Measurements from ENCODE around the gene FRMD3.

- no peak for TF ChIP-seq CTCF (IDR thresholded peaks at IDR 0.05)
- TF ChIP-seq POLR2A (IDR thresholded peaks at IDR 0.05) = no peak
Observed at GRCh38 chr9:83323148-83323547, 215.1 kb downstream of the FRMD3 start.
